CD14-positive monocyte (primary cell): ENCODE data around the gene PPARG. TPM values are rescaled to one million over a fixed set of nuclear protein-coding genes. Genes with fewer than 3 reads are reported as not detected.
A peak's percentile ranks its signal among the peaks of the same experiment; 100 is the strongest.

Experiments
- DNase-seq, 3 donors: peaks; one replicate each; pipeline ENCODE4 v3.0.0-alpha.2; 2011 to 2022
- H2AFZ ChIP-seq: 2 replicates; pipeline ENCODE4 v1.6.0; 2012; ENCODE audit warnings: mild to moderate bottlenecking, low read depth, low read length, inconsistent platforms; ENCODE audit not compliant: insufficient read depth, poor library complexity, severe bottlenecking
- H3K27ac ChIP-seq, 2 donors: 1 replicate in 1 of 2; 2 replicates in 1 of 2; pipeline ENCODE4 v1.5.1; 2012 to 2013; ENCODE audit warnings: low read length in 2 of 2, control low read depth in 1 of 2, inconsistent platforms in 1 of 2, low read depth in 1 of 2, mild to moderate bottlenecking in 1 of 2
- H3K27me3 ChIP-seq, 2 donors: one replicate each; pipeline versions ENCODE4 v1.6.0 to v1.6.1; 2011 to 2013; ENCODE audit warnings: low read length in 2 of 2; ENCODE audit not compliant: control insufficient read depth in 2 of 2, insufficient read depth in 2 of 2
- H3K36me3 ChIP-seq, 2 donors: replicated peaks in 1 of 2; 1 replicate in 1 of 2; 2 replicates in 1 of 2; pipeline versions ENCODE4 v1.5.1 to v1.6.1; 2012 to 2013; ENCODE audit warnings: low read length in 2 of 2, control low read depth in 1 of 2, inconsistent platforms in 1 of 2, mild to moderate bottlenecking in 1 of 2; ENCODE audit not compliant: insufficient read depth in 2 of 2, control insufficient read depth in 1 of 2
- H3K4me1 ChIP-seq, 2 donors: 1 replicate in 1 of 2; 2 replicates in 1 of 2; pipeline versions ENCODE4 v1.5.1 to v1.6.1; 2012 to 2013; ENCODE audit warnings: low read length in 2 of 2, control low read depth in 1 of 2, inconsistent platforms in 1 of 2, mild to moderate bottlenecking in 1 of 2, moderate library complexity in 1 of 2; ENCODE audit not compliant: insufficient read depth in 2 of 2, control insufficient read depth in 1 of 2
- H3K4me2 ChIP-seq: replicated peaks from 2 replicates; pipeline ENCODE3; 2012; ENCODE audit warnings: low read length, moderate library complexity, mild to moderate bottlenecking; ENCODE audit not compliant: poor library complexity, severe bottlenecking; ENCODE audit errors: extremely low read depth
- H3K4me3 ChIP-seq, 3 experiments: fragments of 200-600 bp in 1 of 3; sonication (generic) in 1 of 3; replicated peaks in 1 of 3; 1 replicate in 2 of 3; 2 replicates in 1 of 3; pipeline ENCODE4 v1.5.1; 2011 to 2013; ENCODE audit warnings: low read length in 3 of 3, mild to moderate bottlenecking in 3 of 3, control low read depth in 2 of 3, low read depth in 2 of 3, inconsistent platforms in 1 of 3, moderate library complexity in 1 of 3
- H3K79me2 ChIP-seq: 2 replicates; pipeline ENCODE4 v1.6.0; 2012; ENCODE audit warnings: mild to moderate bottlenecking, control low read depth, inconsistent platforms, low read length, moderate library complexity; ENCODE audit not compliant: insufficient read depth
- H3K9ac ChIP-seq: 2 replicates; pipeline ENCODE4 v1.6.0; 2017; ENCODE audit warnings: low read length, mild to moderate bottlenecking; ENCODE audit not compliant: insufficient read depth, poor library complexity, severe bottlenecking
- H3K9me3 ChIP-seq, 2 donors: replicated peaks in 1 of 2; 1 replicate in 1 of 2; 2 replicates in 1 of 2; pipeline versions ENCODE4 v1.5.1 to v1.6.1; 2012 to 2013; ENCODE audit warnings: low read length in 2 of 2, control low read depth in 1 of 2; ENCODE audit not compliant: control insufficient read depth in 1 of 2, insufficient read depth in 1 of 2
- H4K20me1 ChIP-seq: 2 replicates; pipeline ENCODE4 v1.6.0; 2012; ENCODE audit warnings: mild to moderate bottlenecking, low read length, control low read depth, moderate library complexity; ENCODE audit not compliant: insufficient read depth
- H3K27ac Mint-ChIP-seq, 7 donors: one replicate each; pipeline ENCODE4 v1.8.0; 2020; ENCODE audit warnings: mild to moderate bottlenecking in 7 of 7, mixed read lengths in 7 of 7, moderate library complexity in 6 of 7, inconsistent platforms in 2 of 7
- H3K27me3 Mint-ChIP-seq, 3 donors: one replicate each; pipeline ENCODE4 v1.8.0; 2021 to 2022; ENCODE audit warnings: low read depth in 3 of 3, mild to moderate bottlenecking in 3 of 3, mixed read lengths in 3 of 3, moderate library complexity in 3 of 3, inconsistent platforms in 1 of 3
- H3K36me3 Mint-ChIP-seq, 2 donors: one replicate each; pipeline ENCODE4 v1.8.0; 2020; ENCODE audit warnings: mixed read lengths in 2 of 2, inconsistent platforms in 1 of 2, mild to moderate bottlenecking in 1 of 2
- H3K4me1 Mint-ChIP-seq: one replicate; pipeline ENCODE4 v1.8.0; 2020; ENCODE audit warnings: mild to moderate bottlenecking, mixed read lengths
- H3K4me3 Mint-ChIP-seq, 2 donors: one replicate each; pipeline ENCODE4 v1.8.0; 2020; ENCODE audit warnings: mild to moderate bottlenecking in 2 of 2, mixed read lengths in 2 of 2, moderate library complexity in 1 of 2
- H3K9me3 Mint-ChIP-seq, 7 donors: one replicate each; pipeline ENCODE4 v1.8.0; 2020 to 2022; ENCODE audit warnings: mixed read lengths in 7 of 7, mild to moderate bottlenecking in 6 of 7, moderate library complexity in 6 of 7, inconsistent platforms in 2 of 7
- WGBS: methylation state at CpG from one replicate; pipeline ENCODE4 v1.1.5; 2013; ENCODE audit warnings: missing lambda C conversion rate; ENCODE audit not compliant: insufficient coverage; 5-methylcytosine and 5-hydroxymethylcytosine counted together
- intact Hi-C, 2 donors: fragments of 100-400 bp; cut with micrococcal nuclease; formaldehyde crosslinking; loops; one replicate each; pipeline versions ENCODE4 v1.15.0 to v1.15.1; 2023
- polyA plus RNA-seq, 3 donors: library from polyadenylated mRNA; depleted of rRNA in 1 of 3; unstranded in 2 of 3; stranded (reverse) in 1 of 3; fragments of 300-500 nt in 2 of 3; fragments of >200 nt in 1 of 3; fragmentation: Illumina TruSeq in 2 of 3; gene quantifications; 1 replicate in 2 of 3; 2 replicates in 1 of 3; pipeline ENCODE4 v1.2.3, GENCODE V29; 2012 to 2021
- TF ChIP-seq, protein P1 (sequence below): fragments of 200-600 bp; IDR thresholded peaks from one replicate; pipeline ENCODE4 v1.8.0; 2022; ENCODE audit warnings: antibody characterized with exemption, mild to moderate bottlenecking

The PPARG gene
- polyA plus RNA-seq, 3 donors: 0.56 to 2.0 (median 0.97) TPM

DNA sequence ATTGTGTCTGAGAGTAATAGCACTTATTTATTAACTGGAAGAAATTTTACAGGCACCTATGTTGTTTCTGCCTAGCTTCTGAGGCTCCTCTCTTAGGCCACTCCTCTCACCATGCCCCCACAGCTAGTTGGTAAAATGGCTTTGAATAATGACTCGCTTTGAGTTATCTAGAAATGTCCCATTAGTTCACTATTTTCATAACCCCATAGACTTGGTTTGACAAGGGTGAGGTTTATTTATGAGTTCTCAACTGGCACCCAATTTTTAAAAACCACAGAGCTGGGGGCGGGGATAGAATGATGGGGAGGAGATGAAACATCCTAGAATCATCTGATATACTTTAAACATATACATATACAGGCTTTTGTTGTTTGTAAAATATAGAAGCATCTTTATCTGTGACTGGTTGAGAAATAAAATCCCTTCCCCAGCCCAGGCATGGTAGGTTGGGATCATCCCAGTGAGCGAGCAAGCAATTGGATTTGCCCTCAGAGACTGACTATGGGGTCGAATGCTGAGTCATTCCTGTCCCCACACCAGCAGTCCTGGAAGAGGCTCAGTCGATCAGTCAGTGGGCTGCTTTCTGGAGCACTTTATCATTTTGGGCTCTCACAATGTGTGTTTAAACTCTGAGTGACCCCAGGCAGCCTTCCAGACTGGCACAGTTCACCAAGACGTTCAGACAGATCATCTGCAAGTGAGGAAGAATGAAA lies 135.2 kb downstream of the PPARG start:
- Histone ChIP-seq H3K4me1 (peaks cover 16% of the 10 kb centered on the region in 2 donors), H3K27me3 (no peaks in the 10 kb centered on the region), H3K4me2 (no peak overlapping the region), H4K20me1 (no peaks in the 10 kb centered on the region), H3K4me3 (no peak overlapping the region), H3K9ac (no peak overlapping the region), H2AFZ (no peak overlapping the region), H3K27ac (no peak overlapping the region), H3K79me2 (no peaks in the 10 kb centered on the region), H3K9me3 (no peaks in the 10 kb centered on the region), H3K36me3 (no peaks in the 10 kb centered on the region)
- intact Hi-C loops: no loop called here
- DNase-seq: no peak
- TF ChIP-seq, protein P1, sequence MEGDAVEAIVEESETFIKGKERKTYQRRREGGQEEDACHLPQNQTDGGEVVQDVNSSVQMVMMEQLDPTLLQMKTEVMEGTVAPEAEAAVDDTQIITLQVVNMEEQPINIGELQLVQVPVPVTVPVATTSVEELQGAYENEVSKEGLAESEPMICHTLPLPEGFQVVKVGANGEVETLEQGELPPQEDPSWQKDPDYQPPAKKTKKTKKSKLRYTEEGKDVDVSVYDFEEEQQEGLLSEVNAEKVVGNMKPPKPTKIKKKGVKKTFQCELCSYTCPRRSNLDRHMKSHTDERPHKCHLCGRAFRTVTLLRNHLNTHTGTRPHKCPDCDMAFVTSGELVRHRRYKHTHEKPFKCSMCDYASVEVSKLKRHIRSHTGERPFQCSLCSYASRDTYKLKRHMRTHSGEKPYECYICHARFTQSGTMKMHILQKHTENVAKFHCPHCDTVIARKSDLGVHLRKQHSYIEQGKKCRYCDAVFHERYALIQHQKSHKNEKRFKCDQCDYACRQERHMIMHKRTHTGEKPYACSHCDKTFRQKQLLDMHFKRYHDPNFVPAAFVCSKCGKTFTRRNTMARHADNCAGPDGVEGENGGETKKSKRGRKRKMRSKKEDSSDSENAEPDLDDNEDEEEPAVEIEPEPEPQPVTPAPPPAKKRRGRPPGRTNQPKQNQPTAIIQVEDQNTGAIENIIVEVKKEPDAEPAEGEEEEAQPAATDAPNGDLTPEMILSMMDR: no peak
- H3K9me3 Mint-ChIP-seq: no peaks in the 10 kb centered on the region
- peaks cover 0 to 1% of the 10 kb centered on the region in 2 donors for H3K36me3 Mint-ChIP-seq
- H3K27me3 Mint-ChIP-seq: peaks cover 3 to 5% (median 5%) of the 10 kb centered on the region in 3 donors
- peak overlapping the region in 1 of 2 donors; percentile 15 for H3K4me3 Mint-ChIP-seq
- 33% methylated on average over 3 of the region's 6 CpGs for WGBS
- H3K27ac Mint-ChIP-seq: no peak overlapping the region
- peaks cover 19% of the 10 kb centered on the region for H3K4me1 Mint-ChIP-seq

DNA sequence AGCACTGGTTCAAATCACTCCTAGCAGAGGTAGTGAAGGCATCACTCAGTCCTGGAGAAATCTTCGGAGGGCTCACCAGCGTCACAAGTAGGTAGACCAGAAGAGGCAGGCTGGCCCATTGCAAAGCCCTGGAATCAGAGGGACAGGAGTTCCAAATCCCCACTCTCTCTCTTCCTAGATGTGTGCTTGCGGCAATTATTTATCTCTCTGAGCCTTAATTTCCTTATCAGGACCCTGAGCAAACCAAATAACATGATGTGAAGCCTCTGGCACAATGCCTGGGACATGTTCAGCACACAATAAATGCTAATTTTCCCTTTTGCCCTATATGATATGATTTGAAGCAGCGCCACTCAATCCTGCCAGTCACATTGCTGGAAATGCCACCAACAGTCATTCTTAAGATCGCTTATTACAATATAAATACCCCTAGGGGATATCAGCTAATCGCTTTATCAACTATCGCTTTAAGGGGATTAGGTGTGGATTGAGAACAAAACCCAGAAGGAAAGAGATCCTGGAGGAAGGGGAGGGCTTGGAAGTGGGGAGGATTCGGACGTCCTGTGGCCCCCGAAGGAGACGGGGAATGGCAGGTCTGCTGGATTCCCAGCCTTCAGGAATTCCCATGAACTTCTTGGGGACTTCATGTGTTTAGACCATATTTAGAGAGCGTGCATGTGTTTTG lies 135.9 kb downstream of the PPARG start:
- Mint-ChIP-seq H3K9me3 (no peaks in the 10 kb centered on the region), H3K27ac (no peak overlapping the region), H3K4me3 (no peak overlapping the region), H3K27me3 (peaks cover 3 to 7% (median 5%) of the 10 kb centered on the region in 3 donors), H3K4me1 (peaks cover 19% of the 10 kb centered on the region), H3K36me3 (peaks cover 0 to 1% of the 10 kb centered on the region in 2 donors)
- peaks cover 16% of the 10 kb centered on the region in 2 donors for H3K4me1 ChIP-seq
- no peak overlapping the region for H3K27ac ChIP-seq
- DNase-seq: no peak
- H4K20me1 ChIP-seq: no peaks in the 10 kb centered on the region
- H3K27me3 ChIP-seq: no peaks in the 10 kb centered on the region
- WGBS: 77% methylated on average over 7 of the region's 12 CpGs
- no peak overlapping the region for H2AFZ ChIP-seq
- H3K4me3 ChIP-seq: no peak overlapping the region
- no peak overlapping the region for H3K4me2 ChIP-seq
- TF ChIP-seq, protein P1: no peak
- intact Hi-C loops: no loop called here
- no peaks in the 10 kb centered on the region for H3K9me3 ChIP-seq
- no peaks in the 10 kb centered on the region for H3K36me3 ChIP-seq
- no peaks in the 10 kb centered on the region for H3K79me2 ChIP-seq
- no peak overlapping the region for H3K9ac ChIP-seq
